Measurements from ENCODE around the gene COG1. TPM values are rescaled to one million over a fixed set of nuclear protein-coding genes. Genes with fewer than 3 reads are reported as not detected.
A peak's percentile ranks its signal among the peaks of the same experiment; 100 is the strongest.
"Not testable (repeated sequence)": the region's sequence is repeated elsewhere in the genome, so short reads cannot be mapped to it uniquely, and the experiment has no call there.

COG1 gene, protein sequence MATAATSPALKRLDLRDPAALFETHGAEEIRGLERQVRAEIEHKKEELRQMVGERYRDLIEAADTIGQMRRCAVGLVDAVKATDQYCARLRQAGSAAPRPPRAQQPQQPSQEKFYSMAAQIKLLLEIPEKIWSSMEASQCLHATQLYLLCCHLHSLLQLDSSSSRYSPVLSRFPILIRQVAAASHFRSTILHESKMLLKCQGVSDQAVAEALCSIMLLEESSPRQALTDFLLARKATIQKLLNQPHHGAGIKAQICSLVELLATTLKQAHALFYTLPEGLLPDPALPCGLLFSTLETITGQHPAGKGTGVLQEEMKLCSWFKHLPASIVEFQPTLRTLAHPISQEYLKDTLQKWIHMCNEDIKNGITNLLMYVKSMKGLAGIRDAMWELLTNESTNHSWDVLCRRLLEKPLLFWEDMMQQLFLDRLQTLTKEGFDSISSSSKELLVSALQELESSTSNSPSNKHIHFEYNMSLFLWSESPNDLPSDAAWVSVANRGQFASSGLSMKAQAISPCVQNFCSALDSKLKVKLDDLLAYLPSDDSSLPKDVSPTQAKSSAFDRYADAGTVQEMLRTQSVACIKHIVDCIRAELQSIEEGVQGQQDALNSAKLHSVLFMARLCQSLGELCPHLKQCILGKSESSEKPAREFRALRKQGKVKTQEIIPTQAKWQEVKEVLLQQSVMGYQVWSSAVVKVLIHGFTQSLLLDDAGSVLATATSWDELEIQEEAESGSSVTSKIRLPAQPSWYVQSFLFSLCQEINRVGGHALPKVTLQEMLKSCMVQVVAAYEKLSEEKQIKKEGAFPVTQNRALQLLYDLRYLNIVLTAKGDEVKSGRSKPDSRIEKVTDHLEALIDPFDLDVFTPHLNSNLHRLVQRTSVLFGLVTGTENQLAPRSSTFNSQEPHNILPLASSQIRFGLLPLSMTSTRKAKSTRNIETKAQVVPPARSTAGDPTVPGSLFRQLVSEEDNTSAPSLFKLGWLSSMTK
- total RNA-seq = 21.5 and 23.2 TPM in 2 replicates

DNA sequence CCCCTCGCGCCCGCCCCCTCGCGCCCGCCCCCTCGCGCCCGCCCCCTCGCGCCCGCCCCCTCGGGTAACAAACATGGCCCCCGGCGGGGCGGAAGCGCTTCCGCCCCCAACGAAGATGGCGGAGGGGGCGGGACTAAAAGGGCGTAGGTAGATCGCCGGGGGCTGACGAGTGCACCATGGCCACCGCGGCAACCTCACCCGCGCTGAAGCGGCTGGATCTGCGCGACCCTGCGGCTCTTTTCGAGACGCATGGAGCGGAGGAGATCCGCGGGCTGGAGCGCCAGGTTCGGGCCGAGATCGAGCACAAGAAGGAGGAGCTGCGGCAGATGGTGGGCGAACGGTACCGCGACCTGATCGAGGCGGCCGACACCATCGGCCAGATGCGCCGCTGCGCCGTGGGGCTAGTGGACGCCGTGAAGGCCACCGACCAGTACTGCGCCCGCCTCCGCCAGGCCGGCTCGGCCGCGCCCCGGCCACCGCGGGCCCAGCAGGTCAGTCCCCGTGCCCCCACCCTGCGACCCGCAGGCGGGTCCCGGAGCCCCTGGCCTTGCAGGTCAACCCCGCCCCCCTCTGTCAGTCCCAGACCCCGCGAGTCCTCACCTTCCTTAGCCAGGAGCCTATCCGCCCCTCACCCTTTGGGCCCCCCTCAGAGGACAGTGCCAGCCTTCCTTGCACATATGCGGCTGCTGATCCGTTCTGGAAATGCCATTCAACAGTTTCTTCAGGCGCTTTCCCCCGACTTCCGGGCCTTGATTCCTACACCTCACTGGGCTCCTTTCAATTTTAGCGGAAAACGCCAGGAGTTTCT is at the start of gene COG1:
Gene COG1 (plus strand): TSS at position 162 of the 808 bp plus-strand sequence. CDS start 15 bp downstream, at position 177.
- peak; percentile 100 for DNase-seq (ENCODE audit: insufficient read length, low spot score, missing footprints)
- no peaks in the 10 kb centered on the region for H3K9me3 ChIP-seq (ENCODE audit: low read depth, low read length)
- peak within 1 kb of the TSS; percentile 95 for H3K4me2 ChIP-seq (ENCODE audit: insufficient read depth, low read length)
- peak within 1 kb of the TSS; percentile 98 for H3K4me3 ChIP-seq (ENCODE audit: insufficient read depth, low read length)
- no peaks in the 10 kb centered on the region for H3K27me3 ChIP-seq (ENCODE audit: insufficient read depth, low read length)
- H4K20me1 ChIP-seq (ENCODE audit: insufficient read depth, low read length) = peaks cover 14% of the 10 kb centered on the region
- H3K79me2 ChIP-seq (ENCODE audit: insufficient read depth, low read length) = peaks cover 38% of the 10 kb centered on the region
- H2AFZ ChIP-seq (ENCODE audit: low read length) = peak within 1 kb of the TSS; percentile 99
- H3K36me3 ChIP-seq (ENCODE audit: insufficient read depth, low read length) = peaks cover 22% of the 10 kb centered on the region
- H3K4me1 ChIP-seq (ENCODE audit: insufficient read depth, low read length) = peaks cover 19% of the 10 kb centered on the region
- TF ChIP-seq, protein P1, sequence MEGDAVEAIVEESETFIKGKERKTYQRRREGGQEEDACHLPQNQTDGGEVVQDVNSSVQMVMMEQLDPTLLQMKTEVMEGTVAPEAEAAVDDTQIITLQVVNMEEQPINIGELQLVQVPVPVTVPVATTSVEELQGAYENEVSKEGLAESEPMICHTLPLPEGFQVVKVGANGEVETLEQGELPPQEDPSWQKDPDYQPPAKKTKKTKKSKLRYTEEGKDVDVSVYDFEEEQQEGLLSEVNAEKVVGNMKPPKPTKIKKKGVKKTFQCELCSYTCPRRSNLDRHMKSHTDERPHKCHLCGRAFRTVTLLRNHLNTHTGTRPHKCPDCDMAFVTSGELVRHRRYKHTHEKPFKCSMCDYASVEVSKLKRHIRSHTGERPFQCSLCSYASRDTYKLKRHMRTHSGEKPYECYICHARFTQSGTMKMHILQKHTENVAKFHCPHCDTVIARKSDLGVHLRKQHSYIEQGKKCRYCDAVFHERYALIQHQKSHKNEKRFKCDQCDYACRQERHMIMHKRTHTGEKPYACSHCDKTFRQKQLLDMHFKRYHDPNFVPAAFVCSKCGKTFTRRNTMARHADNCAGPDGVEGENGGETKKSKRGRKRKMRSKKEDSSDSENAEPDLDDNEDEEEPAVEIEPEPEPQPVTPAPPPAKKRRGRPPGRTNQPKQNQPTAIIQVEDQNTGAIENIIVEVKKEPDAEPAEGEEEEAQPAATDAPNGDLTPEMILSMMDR (IDR thresholded peaks at IDR 0.05; ENCODE audit: extremely low read depth, low read depth, low read length) = no peak
- peak within 1 kb of the TSS; percentile 86 for H3K27ac ChIP-seq (ENCODE audit: low read depth, low read length)

DNA sequence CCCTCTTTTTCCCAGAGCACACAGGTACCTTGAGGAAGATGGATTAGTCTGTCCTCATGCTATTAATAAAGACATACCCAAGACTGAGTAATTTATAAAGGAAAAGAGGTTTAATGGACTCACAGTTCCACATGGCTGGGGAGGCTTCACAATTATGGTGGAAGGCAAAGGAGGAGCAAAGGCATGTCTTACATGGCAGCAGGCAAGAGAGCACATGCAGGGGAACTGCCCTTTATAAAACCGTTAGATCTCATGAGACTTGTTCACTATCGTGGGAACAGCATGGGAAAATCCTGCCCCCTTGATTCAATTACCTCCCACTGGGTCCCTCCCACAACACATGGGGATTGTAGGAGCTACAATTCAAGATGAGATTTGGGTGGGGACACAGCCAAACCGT is 48.6 kb upstream of the COG1 start:
- H4K20me1 ChIP-seq (ENCODE audit: insufficient read depth, low read length); H3K4me2 ChIP-seq (ENCODE audit: insufficient read depth, low read length); H3K9me3 ChIP-seq (ENCODE audit: low read depth, low read length); H3K27ac ChIP-seq (ENCODE audit: low read depth, low read length); DNase-seq (ENCODE audit: insufficient read length, low spot score, missing footprints); H3K79me2 ChIP-seq (ENCODE audit: insufficient read depth, low read length); H2AFZ ChIP-seq (ENCODE audit: low read length); H3K4me1 ChIP-seq (ENCODE audit: insufficient read depth, low read length); H3K27me3 ChIP-seq (ENCODE audit: insufficient read depth, low read length); H3K4me3 ChIP-seq (ENCODE audit: insufficient read depth, low read length); H3K36me3 ChIP-seq (ENCODE audit: insufficient read depth, low read length): not testable (repeated sequence)

DNA sequence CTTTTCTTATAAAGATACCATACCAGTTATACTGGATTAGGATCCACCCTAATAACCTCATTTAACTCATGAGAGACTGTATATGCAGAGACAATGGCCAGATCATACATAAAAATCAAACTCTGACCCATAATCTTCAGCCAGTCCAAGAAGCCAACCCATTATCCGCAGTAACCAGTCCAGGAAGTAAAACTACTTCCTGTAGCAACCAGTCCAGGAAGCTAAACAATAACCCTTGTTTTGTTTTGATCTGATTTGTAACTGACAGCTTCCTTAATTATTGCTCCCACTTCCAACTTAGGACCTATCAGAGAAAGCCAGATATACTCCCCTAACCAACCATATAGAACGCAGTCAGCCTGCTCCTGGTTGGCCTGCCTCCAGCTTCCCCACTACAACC is 47.2 kb upstream of the COG1 start:
- TF ChIP-seq, protein P1 (IDR thresholded peaks at IDR 0.05; ENCODE audit: extremely low read depth, low read depth, low read length) = no peak
- no peak overlapping the region for H2AFZ ChIP-seq (ENCODE audit: low read length)
- no peak for DNase-seq (ENCODE audit: insufficient read length, low spot score, missing footprints)
- H3K27ac ChIP-seq (ENCODE audit: low read depth, low read length) = no peak overlapping the region
- no peak overlapping the region for H3K4me2 ChIP-seq (ENCODE audit: insufficient read depth, low read length)
- H3K4me1 ChIP-seq (ENCODE audit: insufficient read depth, low read length) = no peaks in the 10 kb centered on the region
- no peaks in the 10 kb centered on the region for H4K20me1 ChIP-seq (ENCODE audit: insufficient read depth, low read length)
- no peaks in the 10 kb centered on the region for H3K36me3 ChIP-seq (ENCODE audit: insufficient read depth, low read length)
- no peak overlapping the region for H3K4me3 ChIP-seq (ENCODE audit: insufficient read depth, low read length)
- no peaks in the 10 kb centered on the region for H3K79me2 ChIP-seq (ENCODE audit: insufficient read depth, low read length)
- H3K9me3 ChIP-seq (ENCODE audit: low read depth, low read length) = no peaks in the 10 kb centered on the region
- peaks cover 5% of the 10 kb centered on the region for H3K27me3 ChIP-seq (ENCODE audit: insufficient read depth, low read length)

DNA sequence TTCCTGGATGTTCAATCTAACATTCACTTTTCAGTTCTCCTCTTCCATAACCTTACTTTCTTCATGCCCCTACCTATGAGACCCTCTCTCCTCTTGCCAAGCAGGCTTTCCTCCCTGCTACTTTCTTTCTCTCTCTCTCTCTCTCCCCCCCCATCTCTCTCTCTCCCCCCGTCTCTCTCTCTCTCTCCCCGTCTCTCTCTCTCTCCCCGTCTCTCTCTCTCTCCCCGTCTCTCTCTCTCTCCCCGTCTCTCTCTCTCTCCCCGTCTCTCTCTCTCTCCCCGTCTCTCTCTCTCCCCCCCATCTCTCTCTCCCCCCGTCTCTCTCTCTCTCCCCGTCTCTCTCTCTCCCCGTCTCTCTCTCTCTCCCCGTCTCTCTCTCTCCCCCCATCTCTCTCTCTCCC is 45.1 kb upstream of the COG1 start:
- H3K4me3 ChIP-seq (ENCODE audit: insufficient read depth, low read length); H4K20me1 ChIP-seq (ENCODE audit: insufficient read depth, low read length); H3K27me3 ChIP-seq (ENCODE audit: insufficient read depth, low read length); H3K9me3 ChIP-seq (ENCODE audit: low read depth, low read length); H2AFZ ChIP-seq (ENCODE audit: low read length); H3K36me3 ChIP-seq (ENCODE audit: insufficient read depth, low read length); H3K79me2 ChIP-seq (ENCODE audit: insufficient read depth, low read length); H3K4me2 ChIP-seq (ENCODE audit: insufficient read depth, low read length); DNase-seq (ENCODE audit: insufficient read length, low spot score, missing footprints); H3K4me1 ChIP-seq (ENCODE audit: insufficient read depth, low read length); H3K27ac ChIP-seq (ENCODE audit: low read depth, low read length): not testable (repeated sequence)

Measured in osteoblast (primary cell).